ENCODE data around the gene CEP41.

DNA sequence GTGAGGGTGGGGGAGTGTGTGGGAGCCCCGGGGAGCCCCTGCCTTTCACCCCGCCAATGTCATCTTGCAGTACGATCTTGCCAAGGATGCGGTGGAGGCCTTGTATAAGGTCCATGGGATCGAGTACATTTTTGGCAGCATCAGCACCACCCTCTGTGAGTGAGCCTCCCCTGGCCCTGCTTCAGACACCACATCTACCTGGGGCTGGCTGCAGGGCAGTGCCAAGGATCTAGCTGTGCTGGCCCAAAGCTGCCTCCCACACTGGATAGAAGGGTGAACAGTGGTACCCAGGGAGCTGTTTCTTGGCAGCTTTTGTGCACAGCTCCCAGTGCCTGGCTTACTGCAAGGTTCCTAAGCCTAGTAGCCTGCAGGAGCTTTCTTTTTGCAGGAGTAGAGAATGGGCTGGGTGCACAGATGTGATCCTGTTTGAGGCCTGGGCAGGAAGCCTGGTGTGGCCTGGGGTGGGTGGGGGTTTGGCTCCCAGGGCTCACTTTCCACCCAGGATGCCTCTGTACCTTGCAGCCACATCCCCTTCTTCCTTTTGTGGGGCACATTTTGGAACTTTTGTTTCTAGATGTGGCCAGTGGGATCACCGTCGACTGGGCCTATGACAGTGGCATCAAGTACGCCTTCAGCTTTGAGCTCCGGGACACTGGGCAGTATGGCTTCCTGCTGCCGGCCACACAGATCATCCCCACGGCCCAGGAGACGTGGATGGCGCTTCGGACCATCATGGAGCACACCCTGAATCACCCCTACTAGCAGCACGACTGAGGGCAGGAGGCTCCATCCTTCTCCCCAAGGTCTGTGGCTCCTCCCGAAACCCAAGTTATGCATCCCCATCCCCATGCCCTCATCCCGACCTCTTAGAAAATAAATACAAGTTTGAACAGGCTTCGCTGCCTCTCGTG lies 72.7 kb downstream of the CEP41 start:
- TF ChIP-seq, protein P1, sequence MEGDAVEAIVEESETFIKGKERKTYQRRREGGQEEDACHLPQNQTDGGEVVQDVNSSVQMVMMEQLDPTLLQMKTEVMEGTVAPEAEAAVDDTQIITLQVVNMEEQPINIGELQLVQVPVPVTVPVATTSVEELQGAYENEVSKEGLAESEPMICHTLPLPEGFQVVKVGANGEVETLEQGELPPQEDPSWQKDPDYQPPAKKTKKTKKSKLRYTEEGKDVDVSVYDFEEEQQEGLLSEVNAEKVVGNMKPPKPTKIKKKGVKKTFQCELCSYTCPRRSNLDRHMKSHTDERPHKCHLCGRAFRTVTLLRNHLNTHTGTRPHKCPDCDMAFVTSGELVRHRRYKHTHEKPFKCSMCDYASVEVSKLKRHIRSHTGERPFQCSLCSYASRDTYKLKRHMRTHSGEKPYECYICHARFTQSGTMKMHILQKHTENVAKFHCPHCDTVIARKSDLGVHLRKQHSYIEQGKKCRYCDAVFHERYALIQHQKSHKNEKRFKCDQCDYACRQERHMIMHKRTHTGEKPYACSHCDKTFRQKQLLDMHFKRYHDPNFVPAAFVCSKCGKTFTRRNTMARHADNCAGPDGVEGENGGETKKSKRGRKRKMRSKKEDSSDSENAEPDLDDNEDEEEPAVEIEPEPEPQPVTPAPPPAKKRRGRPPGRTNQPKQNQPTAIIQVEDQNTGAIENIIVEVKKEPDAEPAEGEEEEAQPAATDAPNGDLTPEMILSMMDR (IDR thresholded peaks at IDR 0.05; ENCODE audit: low read depth, low read length), result no peak
- TF ChIP-seq MAX (IDR thresholded peaks at IDR 0.05; ENCODE audit: low read depth, low read length), result no peak
